Vagina (tissue), 2 donors: Measurements from ENCODE around the gene EVL. TPM values are rescaled to one million over a fixed set of nuclear protein-coding genes. Genes with fewer than 3 reads are reported as not detected.

ENCODE experiments used
- DNase-seq, 2 donors: peaks; one replicate each; pipeline ENCODE4 v3.0.0-alpha.2; 2017; ENCODE audit errors: extremely low spot score in 2 of 2
- H3K27ac ChIP-seq: fragments of 200-600 bp; sonication (generic); one replicate; pipeline ENCODE4 v1.5.1; 2019
- H3K27me3 ChIP-seq: fragments of 200-600 bp; sonication (generic); one replicate; pipeline ENCODE4 v1.5.1; 2019
- H3K36me3 ChIP-seq, 2 donors: fragments of 200-600 bp; sonication (generic); one replicate each; pipeline ENCODE4 v1.5.1; 2017 to 2019
- H3K4me1 ChIP-seq: fragments of 200-600 bp; sonication (generic); one replicate; pipeline ENCODE4 v1.5.1; 2019
- H3K4me3 ChIP-seq, 2 donors: fragments of 200-600 bp; sonication (generic); 1 replicate in 1 of 2; 2 replicates in 1 of 2; pipeline ENCODE4 v1.5.1; 2016 to 2019
- H3K9me3 ChIP-seq: fragments of 200-600 bp; sonication (generic); one replicate; pipeline ENCODE4 v1.5.1; 2019
- POLR2A ChIP-seq, 2 donors: fragments of 450-650 bp; IDR thresholded peaks; one replicate each; pipeline ENCODE4 v1.6.1; 2017; ENCODE audit warnings: antibody characterized with exemption in 2 of 2, mild to moderate bottlenecking in 2 of 2, moderate library complexity in 2 of 2
- POLR2AphosphoS5 ChIP-seq, 2 donors: sonication (generic); formaldehyde crosslinking; IDR thresholded peaks; one replicate each; pipeline ENCODE4 v1.9.0; 2017; ENCODE audit warnings: antibody characterized with exemption in 2 of 2, mild to moderate bottlenecking in 2 of 2, low read depth in 1 of 2; ENCODE audit not compliant: insufficient read depth in 1 of 2
- intact Hi-C: fragments of 100-400 bp; cut with DNase I; formaldehyde crosslinking; loops from one replicate; pipeline ENCODE4 v1.15.1; 2023
- total RNA-seq: library from RNA; depleted of rRNA; stranded (reverse); fragments of >200 nt; gene quantifications from one replicate; pipeline ENCODE4 v1.2.3, GENCODE V29; 2016
- TF ChIP-seq, protein P1 (sequence below), 3 experiments: fragments of 450-650 bp in 2 of 3; fragments of 200-600 bp in 1 of 3; sonication (generic) in 1 of 3; IDR thresholded peaks; one replicate each; pipeline ENCODE4 v1.5.1; 2017 to 2019; ENCODE audit warnings: antibody characterized with exemption in 3 of 3, mild to moderate bottlenecking in 2 of 3, moderate library complexity in 2 of 3

Gene EVL
- total RNA-seq, 1 donor from 2014 or later, result 112 TPM

DNA sequence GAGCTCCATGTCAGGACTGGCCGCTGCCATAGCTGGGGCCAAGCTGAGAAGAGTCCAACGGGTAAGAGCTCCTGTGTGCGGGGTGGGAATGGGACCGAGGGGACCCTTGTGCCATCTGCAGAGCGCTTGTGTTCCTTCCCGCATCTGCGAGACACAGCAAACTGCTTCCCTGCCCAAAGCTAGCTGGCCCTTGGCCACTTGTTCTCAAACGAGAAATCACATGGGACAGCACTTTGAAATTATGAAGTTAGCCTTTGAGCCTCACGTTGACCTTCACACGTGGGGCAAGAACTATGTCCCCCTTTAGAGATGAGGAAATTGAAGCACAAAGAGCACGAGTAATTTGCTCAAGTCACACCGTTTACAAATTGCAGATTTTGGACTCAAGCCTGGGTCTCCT lies 63.5 kb downstream of the EVL start:
- Histone ChIP-seq H3K36me3 (peaks cover 0 to 15% of the 10 kb centered on the region in 2 donors), H3K4me3 (no peak overlapping the region), H3K4me1 (peaks cover 26% of the 10 kb centered on the region), H3K27me3 (no peaks in the 10 kb centered on the region), H3K27ac (no peak overlapping the region), H3K9me3 (no peaks in the 10 kb centered on the region)
- no peak for DNase-seq
- intact Hi-C loops, result no loop called here
- TF ChIP-seq POLR2A (IDR thresholded peaks at IDR 0.05) (no peak), POLR2AphosphoS5 (IDR thresholded peaks at IDR 0.05; ENCODE audit: insufficient read depth in 1 of 2, low read depth in 1 of 2) (no peak)
- TF ChIP-seq, protein P1, sequence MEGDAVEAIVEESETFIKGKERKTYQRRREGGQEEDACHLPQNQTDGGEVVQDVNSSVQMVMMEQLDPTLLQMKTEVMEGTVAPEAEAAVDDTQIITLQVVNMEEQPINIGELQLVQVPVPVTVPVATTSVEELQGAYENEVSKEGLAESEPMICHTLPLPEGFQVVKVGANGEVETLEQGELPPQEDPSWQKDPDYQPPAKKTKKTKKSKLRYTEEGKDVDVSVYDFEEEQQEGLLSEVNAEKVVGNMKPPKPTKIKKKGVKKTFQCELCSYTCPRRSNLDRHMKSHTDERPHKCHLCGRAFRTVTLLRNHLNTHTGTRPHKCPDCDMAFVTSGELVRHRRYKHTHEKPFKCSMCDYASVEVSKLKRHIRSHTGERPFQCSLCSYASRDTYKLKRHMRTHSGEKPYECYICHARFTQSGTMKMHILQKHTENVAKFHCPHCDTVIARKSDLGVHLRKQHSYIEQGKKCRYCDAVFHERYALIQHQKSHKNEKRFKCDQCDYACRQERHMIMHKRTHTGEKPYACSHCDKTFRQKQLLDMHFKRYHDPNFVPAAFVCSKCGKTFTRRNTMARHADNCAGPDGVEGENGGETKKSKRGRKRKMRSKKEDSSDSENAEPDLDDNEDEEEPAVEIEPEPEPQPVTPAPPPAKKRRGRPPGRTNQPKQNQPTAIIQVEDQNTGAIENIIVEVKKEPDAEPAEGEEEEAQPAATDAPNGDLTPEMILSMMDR (IDR thresholded peaks at IDR 0.05), result no peak

DNA sequence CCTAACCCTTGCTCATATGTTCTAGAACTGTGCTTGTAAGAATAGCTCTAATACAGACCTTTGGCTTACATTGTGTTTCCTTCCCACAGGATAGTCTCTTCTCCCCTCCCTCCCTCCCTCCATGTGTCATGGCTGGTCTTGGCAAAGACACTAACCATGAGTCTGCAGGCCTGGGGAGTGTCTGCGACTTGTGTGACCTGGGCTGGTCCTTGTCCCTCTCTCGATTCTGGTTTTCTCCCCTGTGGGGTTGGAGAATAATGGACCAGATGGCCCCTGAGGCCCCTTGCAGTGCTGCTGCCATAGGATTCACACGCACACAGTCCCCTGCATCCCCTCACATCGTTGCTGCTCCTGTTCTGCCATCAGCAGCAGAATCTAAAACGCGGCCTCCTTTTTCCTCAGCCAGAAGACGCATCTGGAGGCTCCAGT lies 64.0 kb downstream of the EVL start:
- no peak overlapping the region for H3K27ac ChIP-seq

DNA sequence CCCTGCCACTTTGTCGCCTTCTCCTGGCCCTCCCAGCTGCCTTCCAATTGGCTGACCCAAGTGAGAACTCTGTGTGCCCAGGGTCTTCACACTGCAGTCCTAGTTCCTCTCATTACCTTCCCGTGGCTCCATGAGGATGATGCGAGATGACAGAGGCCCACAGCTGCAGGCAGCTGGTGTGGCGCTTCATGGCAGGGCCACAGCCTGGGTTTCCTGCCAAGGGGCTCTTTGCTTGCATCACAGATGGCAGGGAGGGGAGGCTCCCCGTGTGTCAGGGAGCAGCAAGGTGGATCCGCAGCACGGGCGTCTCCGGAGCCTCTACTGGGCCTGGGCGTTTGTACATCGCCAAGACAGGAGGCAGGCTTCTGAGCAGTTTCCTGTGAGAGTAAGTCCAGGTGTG lies 65.3 kb downstream of the EVL start:
- Histone ChIP-seq H3K4me1 (peaks cover 26% of the 10 kb centered on the region), H3K27ac (no peak overlapping the region), H3K9me3 (no peaks in the 10 kb centered on the region), H3K27me3 (no peaks in the 10 kb centered on the region), H3K36me3 (peaks cover 0 to 19% of the 10 kb centered on the region in 2 donors), H3K4me3 (no peak overlapping the region)
- TF ChIP-seq POLR2AphosphoS5 (IDR thresholded peaks at IDR 0.05; ENCODE audit: insufficient read depth in 1 of 2, low read depth in 1 of 2) (no peak), POLR2A (IDR thresholded peaks at IDR 0.05) (no peak)
- TF ChIP-seq, protein P1 (IDR thresholded peaks at IDR 0.05), result no peak
- no peak for DNase-seq
- intact Hi-C loops, result no loop called here

More for the DNA sequence above, 64.0 kb downstream of the EVL start:
- Histone ChIP-seq H3K9me3 (no peaks in the 10 kb centered on the region), H3K36me3 (peaks cover 0 to 15% of the 10 kb centered on the region in 2 donors), H3K4me1 (peaks cover 26% of the 10 kb centered on the region), H3K27me3 (no peaks in the 10 kb centered on the region), H3K4me3 (no peak overlapping the region)
- intact Hi-C loops, result no loop called here
- no peak for DNase-seq
- TF ChIP-seq POLR2A (IDR thresholded peaks at IDR 0.05) (no peak), POLR2AphosphoS5 (IDR thresholded peaks at IDR 0.05; ENCODE audit: insufficient read depth in 1 of 2, low read depth in 1 of 2) (no peak)
- TF ChIP-seq, protein P1 (IDR thresholded peaks at IDR 0.05), result no peak

DNA sequence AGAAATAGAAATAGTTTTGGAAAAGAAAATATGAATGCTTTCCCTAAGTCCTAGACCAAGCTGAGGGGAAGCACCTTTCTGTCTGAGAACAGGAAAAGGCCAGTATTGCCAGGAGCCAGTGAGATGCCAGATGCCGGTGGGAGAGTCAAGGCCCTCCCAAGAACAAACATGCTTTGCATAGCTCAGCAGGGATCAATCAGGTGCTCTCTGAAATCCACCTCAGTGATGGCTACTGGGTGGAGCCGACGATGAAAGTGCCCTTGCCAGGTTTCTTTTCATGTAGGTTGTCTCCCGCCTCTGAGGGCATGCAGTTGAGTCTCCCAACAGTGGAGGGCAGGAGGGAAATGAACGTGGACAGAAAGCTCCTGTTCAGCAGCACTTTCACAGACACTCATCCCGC lies 66.0 kb downstream of the EVL start:
- TF ChIP-seq POLR2A (IDR thresholded peaks at IDR 0.05), result no peak
- TF ChIP-seq, protein P1 (IDR thresholded peaks at IDR 0.05), result no peak
- no peaks in the 10 kb centered on the region for H3K27me3 ChIP-seq
- no peak overlapping the region for H3K27ac ChIP-seq
- no peaks in the 10 kb centered on the region for H3K9me3 ChIP-seq
- no peak overlapping the region for H3K4me3 ChIP-seq
- no peak for DNase-seq
- H3K36me3 ChIP-seq, result peaks cover 0 to 19% of the 10 kb centered on the region in 2 donors
- intact Hi-C loops, result no loop called here
- H3K4me1 ChIP-seq, result peaks cover 26% of the 10 kb centered on the region

DNA sequence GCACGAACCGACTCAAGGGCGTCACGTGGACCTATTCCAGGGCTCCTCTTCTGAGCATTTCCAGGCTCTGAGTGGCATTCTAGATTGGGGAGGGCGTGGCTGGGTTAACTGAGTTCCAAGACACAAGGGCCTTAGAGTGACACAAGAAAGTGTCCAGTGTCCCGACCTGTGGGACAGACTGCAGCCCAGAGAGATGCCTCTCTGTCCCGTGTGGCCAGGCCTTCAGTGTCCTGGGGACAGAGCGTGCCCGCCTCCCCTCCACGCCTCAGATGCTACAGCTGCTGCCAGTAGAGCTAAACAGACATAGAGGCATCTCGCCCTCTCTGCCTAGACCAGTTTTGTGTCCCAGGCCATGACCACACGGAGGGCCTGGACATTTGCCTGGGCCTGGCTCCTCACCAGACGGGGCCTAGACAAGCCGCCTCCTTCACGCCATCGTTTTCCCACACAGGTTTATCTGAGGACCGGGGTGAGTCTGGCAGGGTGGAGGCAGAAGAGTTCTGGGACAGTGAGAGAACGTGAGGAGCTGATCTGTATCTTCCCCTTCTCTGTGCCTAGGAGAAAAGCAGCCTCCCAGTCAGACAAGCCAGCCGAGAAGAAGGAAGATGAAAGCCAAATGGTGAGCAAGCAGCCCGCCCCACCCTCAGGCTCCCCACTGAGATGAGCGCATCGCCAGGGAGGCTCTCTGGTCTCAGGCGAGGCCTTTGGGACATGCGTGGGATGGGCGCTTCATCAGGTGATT lies 67.1 kb downstream of the EVL start:
- intact Hi-C loops, result no loop called here
- H3K27ac ChIP-seq, result peak overlapping the region; percentile 84
- no peak for DNase-seq
- H3K4me1 ChIP-seq, result peaks cover 26% of the 10 kb centered on the region
- TF ChIP-seq POLR2AphosphoS5 (IDR thresholded peaks at IDR 0.05; ENCODE audit: insufficient read depth in 1 of 2, low read depth in 1 of 2), result peak in 1 of 2 donors; percentile 54
- TF ChIP-seq, protein P1 (IDR thresholded peaks at IDR 0.05), result no peak
- H3K4me3 ChIP-seq, result no peak overlapping the region
- H3K9me3 ChIP-seq, result no peaks in the 10 kb centered on the region
- no peaks in the 10 kb centered on the region for H3K27me3 ChIP-seq
- H3K36me3 ChIP-seq, result peaks cover 0 to 14% of the 10 kb centered on the region in 2 donors
